GM10248 (cell line): Measurements from ENCODE around the gene MGLL.

Experiments
- CTCF ChIA-PET: fragments of 300-600 bp; sonication (Branson Sonifier 250); formaldehyde crosslinking; extraction: SDS; loops from one replicate; lab custom pipeline; 2021; ENCODE audit warnings: antibody characterized with exemption; lab: Yijun Ruan, JAX
- POLR2A ChIA-PET: fragments of 350-650 bp; sonication (Branson Sonifier 250); formaldehyde crosslinking; extraction: SDS; loops from one replicate; lab custom pipeline; 2020; ENCODE audit warnings: antibody characterized with exemption; lab: Yijun Ruan, JAX
- DNase-seq: peaks from one replicate; pipeline ENCODE4 v3.0.0; 2012; ENCODE audit errors: extremely low spot score
- TF ChIP-seq, protein P1 (sequence below): IDR thresholded peaks from 2 replicates; pipeline ENCODE4 v1.5.1; 2012; ENCODE audit warnings: mild to moderate bottlenecking, low read depth; ENCODE audit errors: extremely low read depth, missing control alignments, control extremely low read depth

Gene MGLL

GRCh38 chr3:127734754-127735473 is 87.4 kb downstream of the MGLL start:
- POLR2A ChIA-PET, result no interaction called here
- no peak for DNase-seq
- CTCF ChIA-PET, result interaction anchor here (0.9 to 1.8 kb wide), 4 partner anchors 14 to 225 kb away, joined by 3 to 11 read pairs (median 6); no protein-coding TSS in a partner anchor
- TF ChIP-seq, protein P1, sequence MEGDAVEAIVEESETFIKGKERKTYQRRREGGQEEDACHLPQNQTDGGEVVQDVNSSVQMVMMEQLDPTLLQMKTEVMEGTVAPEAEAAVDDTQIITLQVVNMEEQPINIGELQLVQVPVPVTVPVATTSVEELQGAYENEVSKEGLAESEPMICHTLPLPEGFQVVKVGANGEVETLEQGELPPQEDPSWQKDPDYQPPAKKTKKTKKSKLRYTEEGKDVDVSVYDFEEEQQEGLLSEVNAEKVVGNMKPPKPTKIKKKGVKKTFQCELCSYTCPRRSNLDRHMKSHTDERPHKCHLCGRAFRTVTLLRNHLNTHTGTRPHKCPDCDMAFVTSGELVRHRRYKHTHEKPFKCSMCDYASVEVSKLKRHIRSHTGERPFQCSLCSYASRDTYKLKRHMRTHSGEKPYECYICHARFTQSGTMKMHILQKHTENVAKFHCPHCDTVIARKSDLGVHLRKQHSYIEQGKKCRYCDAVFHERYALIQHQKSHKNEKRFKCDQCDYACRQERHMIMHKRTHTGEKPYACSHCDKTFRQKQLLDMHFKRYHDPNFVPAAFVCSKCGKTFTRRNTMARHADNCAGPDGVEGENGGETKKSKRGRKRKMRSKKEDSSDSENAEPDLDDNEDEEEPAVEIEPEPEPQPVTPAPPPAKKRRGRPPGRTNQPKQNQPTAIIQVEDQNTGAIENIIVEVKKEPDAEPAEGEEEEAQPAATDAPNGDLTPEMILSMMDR, result no peak

DNA sequence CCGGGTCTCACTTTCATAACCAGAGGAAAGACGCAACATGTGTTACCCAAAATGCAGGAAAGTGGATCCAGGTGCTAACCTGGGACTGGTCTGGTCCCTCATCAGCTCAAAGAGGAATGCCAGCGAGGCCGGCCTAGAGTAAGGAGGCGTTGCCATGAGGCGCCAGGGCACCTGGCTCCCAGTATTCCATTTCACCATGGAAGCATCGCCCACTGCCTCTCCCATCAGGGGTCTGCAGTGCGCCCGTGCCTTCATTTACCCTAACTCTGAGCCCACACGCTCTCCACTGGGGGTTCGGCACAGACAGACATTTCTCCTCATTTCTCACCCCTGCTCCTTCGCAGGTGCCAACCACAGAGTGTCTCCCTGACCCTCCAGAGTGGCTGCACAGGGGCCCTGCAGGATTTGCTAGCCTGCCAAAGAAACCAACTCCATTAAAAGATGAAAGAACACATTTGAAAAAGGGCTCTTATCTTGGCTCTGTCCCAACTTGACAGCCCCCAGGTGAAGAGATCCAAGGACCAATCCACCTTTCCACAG is 88.1 kb downstream of the MGLL start:
- CTCF ChIA-PET, result no interaction called here
- TF ChIP-seq, protein P1, result no peak
- POLR2A ChIA-PET, result no interaction called here

GRCh38 chr3:127733781-127734180 is 88.5 kb downstream of the MGLL start:
- ChIA-PET CTCF (no interaction called here), POLR2A (no interaction called here)
- TF ChIP-seq, protein P1, result no peak
- DNase-seq, result no peak

More for the DNA sequence above, 88.1 kb downstream of the MGLL start:
- DNase-seq, result no peak

DNA sequence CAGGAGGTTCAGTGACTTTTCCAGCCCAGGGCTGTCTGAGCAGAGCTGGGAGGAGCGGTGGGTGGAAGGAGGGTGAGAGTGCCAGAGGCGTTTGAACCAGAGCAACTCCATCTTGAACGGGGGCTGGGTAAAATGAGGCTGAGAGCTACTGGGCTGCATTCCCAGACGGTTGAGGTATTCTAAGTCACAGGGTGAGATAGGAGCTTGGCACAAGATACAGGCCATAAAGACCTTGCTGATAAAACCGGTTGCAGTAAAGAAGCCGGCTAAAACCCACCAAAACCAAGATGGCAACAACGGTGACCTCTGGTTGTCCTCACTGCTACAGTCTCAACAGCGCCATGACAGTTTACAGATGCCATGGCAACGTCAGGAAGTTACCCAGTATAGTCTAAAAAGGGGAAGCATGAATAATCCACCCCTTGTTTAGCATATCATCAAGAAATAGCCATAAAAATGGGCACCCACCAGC is 89.4 kb downstream of the MGLL start:
- ChIA-PET POLR2A (interaction anchor here (0.6 kb wide), 1 partner anchor 103 kb away, joined by 5 read pairs; no protein-coding TSS in a partner anchor), CTCF (interaction anchor here (1.2 kb wide), 1 partner anchor 15 kb away, joined by 3 read pairs; no protein-coding TSS in a partner anchor)
- no peak for DNase-seq
- TF ChIP-seq, protein P1, result no peak

GRCh38 chr3:127732303-127732702 is 90.0 kb downstream of the MGLL start:
- ChIA-PET POLR2A (no interaction called here), CTCF (interaction anchor here (1.2 kb wide), 1 partner anchor 15 kb away, joined by 3 read pairs; no protein-coding TSS in a partner anchor)
- DNase-seq, result no peak
- TF ChIP-seq, protein P1, result no peak

GRCh38 chr3:127731546-127732289 is 90.6 kb downstream of the MGLL start:
- ChIA-PET POLR2A (no interaction called here), CTCF (interaction anchor here (1.2 kb wide), 1 partner anchor 16 kb away, joined by 3 read pairs; no protein-coding TSS in a partner anchor)
- DNase-seq, result no peak
- TF ChIP-seq, protein P1, result no peak
